Body of pancreas (tissue), 4 donors: ENCODE data around the gene ZNF654.

ENCODE experiments used
- POLR2A ChIP-seq, 3 donors: fragments of 450-650 bp; IDR thresholded peaks; one replicate each; pipeline ENCODE4 v1.6.1; 2016; ENCODE audit warnings: antibody characterized with exemption in 3 of 3, mild to moderate bottlenecking in 2 of 3
- TF ChIP-seq, protein P1 (sequence below), 7 experiments: fragments of 450-650 bp in 4 of 7; fragments of 200-600 bp in 3 of 7; sonication (generic) in 3 of 7; IDR thresholded peaks; one replicate each; pipeline ENCODE4 v1.5.1; 2016 to 2019; ENCODE audit warnings: antibody characterized with exemption in 7 of 7

- TF ChIP-seq, protein P1, sequence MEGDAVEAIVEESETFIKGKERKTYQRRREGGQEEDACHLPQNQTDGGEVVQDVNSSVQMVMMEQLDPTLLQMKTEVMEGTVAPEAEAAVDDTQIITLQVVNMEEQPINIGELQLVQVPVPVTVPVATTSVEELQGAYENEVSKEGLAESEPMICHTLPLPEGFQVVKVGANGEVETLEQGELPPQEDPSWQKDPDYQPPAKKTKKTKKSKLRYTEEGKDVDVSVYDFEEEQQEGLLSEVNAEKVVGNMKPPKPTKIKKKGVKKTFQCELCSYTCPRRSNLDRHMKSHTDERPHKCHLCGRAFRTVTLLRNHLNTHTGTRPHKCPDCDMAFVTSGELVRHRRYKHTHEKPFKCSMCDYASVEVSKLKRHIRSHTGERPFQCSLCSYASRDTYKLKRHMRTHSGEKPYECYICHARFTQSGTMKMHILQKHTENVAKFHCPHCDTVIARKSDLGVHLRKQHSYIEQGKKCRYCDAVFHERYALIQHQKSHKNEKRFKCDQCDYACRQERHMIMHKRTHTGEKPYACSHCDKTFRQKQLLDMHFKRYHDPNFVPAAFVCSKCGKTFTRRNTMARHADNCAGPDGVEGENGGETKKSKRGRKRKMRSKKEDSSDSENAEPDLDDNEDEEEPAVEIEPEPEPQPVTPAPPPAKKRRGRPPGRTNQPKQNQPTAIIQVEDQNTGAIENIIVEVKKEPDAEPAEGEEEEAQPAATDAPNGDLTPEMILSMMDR (IDR thresholded peaks at IDR 0.05) = no peak
- TF ChIP-seq POLR2A (IDR thresholded peaks at IDR 0.05) = no peak
Observed at GRCh38 chr3:88192631-88193030, 133.6 kb downstream of the ZNF654 start.
